ENCODE data around the gene URB2. TPM values are rescaled to one million over a fixed set of nuclear protein-coding genes. Genes with fewer than 3 reads are reported as not detected.

The URB2 gene
- total RNA-seq, 1 donor from 2014 or later, result 10.7 TPM

GRCh38 chr1:229643996-229644745, 18.1 kb downstream of the URB2 start:
- DNase-seq (ENCODE audit: low read depth in 2 of 2), result no peak

DNA sequence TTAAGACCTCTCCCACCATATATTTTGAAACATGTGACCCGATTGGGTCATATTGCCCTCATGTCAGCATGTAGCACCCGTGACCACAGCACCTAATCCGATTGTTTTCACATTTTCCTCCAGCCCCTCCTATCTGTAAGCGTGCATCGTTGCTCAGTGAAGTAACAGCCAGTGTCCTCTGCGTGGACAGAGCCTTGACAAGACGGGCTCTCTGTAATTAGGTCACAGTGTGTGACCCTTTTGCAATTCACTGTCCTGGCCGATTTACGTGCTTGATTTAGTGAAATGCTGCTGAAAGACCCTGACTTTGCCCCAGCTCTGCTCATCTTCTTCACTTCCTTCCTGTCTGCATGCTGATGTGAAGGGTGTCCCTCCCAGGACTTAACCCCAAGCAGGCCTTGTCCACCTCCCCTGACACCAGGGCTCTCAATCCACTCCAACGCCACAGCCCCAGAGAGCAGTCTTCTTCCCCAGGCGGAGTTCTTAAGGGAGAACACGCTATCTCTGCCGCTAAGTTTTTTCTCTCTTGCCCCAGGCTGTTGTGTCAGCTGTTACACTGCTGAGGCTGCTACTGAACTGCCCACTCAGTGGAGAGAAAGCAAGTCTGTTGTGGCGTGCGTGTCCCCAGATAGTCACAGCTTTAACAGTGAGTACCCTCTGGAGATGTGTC, 19.4 kb downstream of the URB2 start:
- no peak for DNase-seq (ENCODE audit: low read depth in 2 of 2)

DNA sequence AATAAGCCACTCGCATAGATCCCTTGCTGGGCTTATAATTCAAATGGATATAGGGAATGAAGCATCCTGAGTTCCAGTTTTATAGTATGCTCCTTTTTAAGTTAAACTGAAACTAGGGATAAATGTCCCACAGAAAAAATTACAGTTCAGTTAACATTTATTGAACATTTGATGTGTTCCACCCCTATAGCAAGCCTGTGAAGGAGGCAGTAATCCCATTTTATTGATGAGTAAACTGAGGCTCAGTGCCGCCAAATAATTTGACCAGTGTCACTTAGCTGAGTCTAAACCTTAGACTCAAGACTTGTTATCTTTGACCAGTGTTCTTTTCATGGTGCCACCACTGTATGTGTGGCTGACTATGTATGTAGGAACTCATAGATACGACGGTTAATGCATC, 22.4 kb downstream of the URB2 start:
- no peak for DNase-seq (ENCODE audit: low read depth in 2 of 2)

GRCh38 chr1:229650045-229650444, 24.0 kb downstream of the URB2 start:
- no peak for DNase-seq (ENCODE audit: low read depth in 2 of 2)

DNA sequence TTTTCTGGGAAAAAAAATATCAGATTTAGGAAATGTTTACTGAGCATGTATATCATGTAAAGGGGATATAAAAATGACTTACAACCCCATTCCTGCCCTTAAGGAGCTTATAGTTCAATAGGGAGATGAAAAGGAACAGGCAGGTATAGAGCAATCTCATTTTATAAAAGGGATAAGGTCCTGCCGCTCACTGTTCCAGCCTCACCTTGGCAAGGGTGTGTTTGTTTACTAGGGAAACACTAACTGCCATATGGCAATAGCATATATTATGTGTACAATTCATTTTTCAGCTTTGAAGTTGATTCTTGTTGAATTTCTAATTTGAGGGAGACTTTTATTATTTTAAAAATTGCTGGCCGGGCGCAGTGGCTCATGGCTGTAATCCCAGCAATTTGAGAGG, 25.5 kb downstream of the URB2 start:
- DNase-seq (ENCODE audit: low read depth in 2 of 2), result no peak

DNA sequence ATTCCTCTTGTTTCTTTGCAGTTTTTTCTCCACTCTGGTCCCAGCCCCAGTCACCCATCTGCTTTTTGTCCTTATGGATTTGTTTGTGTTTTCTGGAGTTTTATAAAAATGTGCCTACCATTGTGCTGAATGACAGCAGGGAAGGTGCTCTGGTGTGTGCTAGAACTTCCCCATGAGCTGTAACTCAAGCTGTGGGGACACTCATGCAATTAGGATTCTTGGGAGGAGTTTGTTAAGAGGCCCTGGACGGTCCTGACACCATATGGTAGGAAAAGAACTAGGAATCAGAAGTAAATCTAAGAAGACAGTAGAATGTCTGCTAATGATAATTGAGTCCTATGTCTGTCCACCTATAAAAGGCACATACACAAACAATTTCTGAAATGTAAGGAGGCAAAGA, 27.4 kb downstream of the URB2 start:
- no peak for DNase-seq (ENCODE audit: low read depth in 2 of 2)

DNA sequence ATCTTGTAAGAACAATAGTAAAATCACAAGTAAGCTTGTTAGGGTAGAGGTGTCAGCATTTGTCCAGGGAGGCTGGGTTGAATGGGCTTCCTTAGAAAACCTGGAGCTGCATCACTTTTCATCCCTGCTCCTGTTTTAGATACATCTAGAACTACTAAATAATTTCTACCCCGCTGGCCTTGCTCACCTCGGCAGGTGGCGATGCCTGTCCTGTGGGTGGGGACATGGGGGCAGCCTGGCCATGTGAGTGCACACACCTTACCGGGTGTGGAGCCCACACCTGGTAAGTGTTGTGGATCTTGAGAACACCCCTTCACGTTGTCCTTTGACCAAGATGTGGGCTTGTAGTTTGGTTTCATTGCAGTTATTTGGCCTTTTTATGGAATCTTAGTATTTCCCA, 29.7 kb downstream of the URB2 start:
- DNase-seq (ENCODE audit: low read depth in 2 of 2), result no peak

DNA sequence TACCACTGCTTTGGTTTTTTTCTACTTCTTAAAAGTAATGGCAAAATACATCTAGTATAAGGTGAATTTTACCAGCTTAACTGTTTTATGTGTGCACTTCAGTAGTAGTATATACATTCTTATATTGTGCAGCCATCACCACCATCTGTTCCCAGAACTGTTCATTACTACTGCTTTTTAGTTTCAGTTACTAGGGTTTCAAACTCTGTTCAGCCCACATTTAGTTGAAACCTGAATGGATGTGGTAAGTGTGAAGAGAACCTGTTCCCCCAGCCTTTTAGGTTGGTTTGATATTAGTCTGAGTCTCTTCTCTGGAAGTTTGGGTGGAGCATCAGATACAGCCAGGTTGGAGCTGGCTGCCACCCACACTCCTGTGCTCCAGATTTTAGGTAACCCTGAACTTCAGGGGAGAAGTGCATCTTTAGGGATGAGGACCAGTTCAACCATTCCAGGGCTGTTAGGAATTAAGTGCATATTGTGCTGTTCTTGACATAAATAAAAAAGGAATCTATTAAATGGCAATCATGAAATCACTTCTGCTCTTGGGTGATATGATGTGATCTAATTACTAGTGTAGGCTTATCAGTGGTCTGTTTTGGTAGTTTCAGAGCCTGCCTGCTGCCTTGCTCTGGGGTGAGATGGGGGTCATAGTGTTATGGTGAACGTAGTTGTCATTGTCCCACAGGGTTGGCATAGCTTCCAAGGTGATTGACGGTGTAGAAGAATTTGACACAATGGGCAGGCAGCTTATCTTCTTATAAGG, 32.1 kb downstream of the URB2 start:
- DNase-seq (ENCODE audit: low read depth in 2 of 2), result no peak

- peak; percentile 72 to 77 for DNase-seq (ENCODE audit: low read depth in 2 of 2)
Measured at GRCh38 chr1:229661022-229661877, 35.2 kb downstream of the URB2 start.

DNA sequence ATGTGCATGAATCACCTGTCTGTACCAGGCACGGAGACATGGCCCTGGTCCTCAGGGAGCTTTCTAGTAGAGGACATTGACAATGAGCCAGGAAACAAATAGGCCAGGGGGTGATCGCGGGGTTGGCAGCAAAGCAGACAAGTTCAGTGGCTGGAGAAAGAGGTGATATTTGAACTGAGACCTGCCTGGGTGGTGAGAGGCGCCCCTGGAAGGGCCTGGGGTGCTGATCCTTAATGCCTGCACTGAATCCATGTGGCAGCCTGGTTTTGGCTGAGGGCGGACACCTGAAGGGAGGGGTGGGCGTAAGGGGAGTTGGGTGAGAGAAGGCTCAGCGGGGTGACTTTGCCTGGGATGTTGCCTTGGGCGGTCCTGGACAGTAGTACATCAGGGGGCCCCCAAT, 35.9 kb downstream of the URB2 start:
- no peak for DNase-seq (ENCODE audit: low read depth in 2 of 2)

DNA sequence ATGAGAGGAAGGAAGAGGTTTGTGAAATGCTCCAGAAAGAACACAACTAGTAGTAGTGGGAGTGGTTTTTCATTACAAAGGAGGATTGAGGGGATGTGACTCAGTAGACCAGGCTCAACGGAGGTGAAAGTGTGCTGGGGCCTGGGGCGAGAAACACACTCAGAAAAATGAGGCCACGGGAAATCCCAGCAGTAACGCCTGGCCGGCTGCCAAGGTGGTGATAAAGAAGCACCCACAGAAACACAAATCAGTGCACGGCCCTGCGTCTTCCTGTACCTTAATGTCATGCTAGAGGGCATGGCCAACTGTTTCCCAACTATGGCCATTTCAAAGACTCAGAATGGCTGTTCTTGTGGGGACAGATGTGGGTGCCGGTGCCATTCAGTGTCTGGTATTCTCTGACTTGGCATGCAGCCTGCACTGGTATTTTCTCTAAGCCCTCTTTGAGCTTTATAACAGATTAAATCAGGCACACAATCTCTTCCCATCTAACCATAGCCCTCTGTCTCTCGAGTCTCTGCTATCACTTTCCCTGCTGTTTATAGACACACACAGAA, 38.2 kb downstream of the URB2 start:
- DNase-seq (ENCODE audit: low read depth in 2 of 2), result peak; percentile 67 to 89

GRCh38 chr1:229665912-229666558, 40.0 kb downstream of the URB2 start:
- no peak for DNase-seq (ENCODE audit: low read depth in 2 of 2)

- no peak for DNase-seq (ENCODE audit: low read depth in 2 of 2)
Measured at GRCh38 chr1:229666585-229666984, 40.5 kb downstream of the URB2 start.

GRCh38 chr1:229669333-229669732, 43.3 kb downstream of the URB2 start:
- DNase-seq (ENCODE audit: low read depth in 2 of 2), result peak in 1 of 2 donors; percentile 44

GRCh38 chr1:229671310-229671709, 45.3 kb downstream of the URB2 start:
- no peak for DNase-seq (ENCODE audit: low read depth in 2 of 2)

GRCh38 chr1:229672246-229672645, 46.2 kb downstream of the URB2 start:
- no peak for DNase-seq (ENCODE audit: low read depth in 2 of 2)

GRCh38 chr1:229674042-229674441, 48.0 kb downstream of the URB2 start:
- no peak for DNase-seq (ENCODE audit: low read depth in 2 of 2)

DNA sequence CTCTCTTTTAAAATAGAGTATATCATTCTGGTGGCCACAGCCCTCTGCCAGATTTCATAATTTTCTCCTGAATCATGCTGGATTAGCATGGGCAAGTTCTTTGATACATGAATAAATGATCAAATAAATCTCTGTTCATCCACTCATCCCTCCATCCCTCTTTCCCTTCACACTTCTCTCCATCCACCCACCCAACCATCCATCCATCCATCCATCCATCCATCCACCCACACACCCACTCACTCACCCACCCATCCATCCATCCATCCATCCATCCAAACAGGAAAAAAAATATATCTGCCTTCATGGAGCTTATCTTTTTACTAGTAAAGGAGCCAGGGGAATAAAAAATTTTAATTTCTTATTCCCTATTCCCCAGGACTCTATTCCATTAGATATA, 49.3 kb downstream of the URB2 start:
- no peak for DNase-seq (ENCODE audit: low read depth in 2 of 2)

GRCh38 chr1:229685149-229685548, 59.1 kb downstream of the URB2 start:
- no peak for DNase-seq (ENCODE audit: low read depth in 2 of 2)

DNA sequence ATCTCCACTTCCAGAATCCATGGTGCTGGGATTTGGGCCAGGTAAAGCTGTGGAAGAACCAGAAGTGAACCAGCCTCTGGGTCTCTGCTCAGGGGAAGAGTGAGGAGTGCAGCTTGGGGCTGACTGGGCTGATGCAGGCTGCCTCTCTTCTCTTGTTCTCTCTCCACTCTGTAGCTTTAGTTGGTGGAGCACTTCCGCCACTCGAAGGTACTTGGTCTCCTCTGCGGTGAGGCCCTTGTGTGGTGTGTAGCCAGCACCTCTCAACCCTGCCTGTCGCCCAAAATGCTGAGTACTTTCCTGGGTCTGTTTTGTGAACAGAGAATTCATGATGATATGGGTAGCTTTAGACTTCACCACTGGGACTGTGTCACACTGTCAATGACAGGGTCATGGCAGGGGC, 63.2 kb downstream of the URB2 start:
- no peak for DNase-seq (ENCODE audit: low read depth in 2 of 2)

- no peak for DNase-seq (ENCODE audit: low read depth in 2 of 2)
Measured at GRCh38 chr1:229689904-229690303, 63.9 kb downstream of the URB2 start.

All from lung microvascular endothelial cell (primary cell).